ENCODE data around the gene TCF12.
A peak's percentile ranks its signal among the peaks of the same experiment; 100 is the strongest.

The TCF12 gene

DNA sequence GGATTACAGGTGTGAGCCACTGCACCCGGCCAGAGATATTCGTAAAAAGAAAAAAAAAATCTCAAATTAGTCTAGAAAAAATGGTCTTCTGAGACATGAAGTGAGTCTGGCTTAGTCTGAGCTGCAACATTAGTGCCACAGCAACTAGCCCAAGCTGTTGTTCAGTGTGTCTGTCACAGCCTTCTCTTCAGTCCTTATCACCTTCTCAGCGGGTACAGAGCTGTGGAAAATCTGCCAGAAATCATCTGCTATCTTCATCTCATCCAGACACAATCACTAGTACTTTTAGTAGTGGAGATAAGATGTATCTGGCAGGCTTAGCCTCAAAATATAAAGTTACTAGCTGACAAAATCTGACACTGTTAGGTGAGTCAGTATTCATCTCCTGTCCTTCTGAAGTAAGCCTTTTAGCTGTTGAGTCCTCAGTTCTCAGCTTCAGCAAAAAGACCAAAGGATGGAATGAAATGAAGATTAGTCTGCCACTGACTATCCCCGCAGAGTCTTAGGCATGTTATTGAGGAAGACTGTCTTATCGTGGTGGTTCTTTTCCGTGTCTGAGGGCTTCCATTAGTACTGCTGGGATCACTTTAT lies 337.4 kb downstream of the TCF12 start:
- DNase-seq (ENCODE audit: low spot score) = no peak

DNA sequence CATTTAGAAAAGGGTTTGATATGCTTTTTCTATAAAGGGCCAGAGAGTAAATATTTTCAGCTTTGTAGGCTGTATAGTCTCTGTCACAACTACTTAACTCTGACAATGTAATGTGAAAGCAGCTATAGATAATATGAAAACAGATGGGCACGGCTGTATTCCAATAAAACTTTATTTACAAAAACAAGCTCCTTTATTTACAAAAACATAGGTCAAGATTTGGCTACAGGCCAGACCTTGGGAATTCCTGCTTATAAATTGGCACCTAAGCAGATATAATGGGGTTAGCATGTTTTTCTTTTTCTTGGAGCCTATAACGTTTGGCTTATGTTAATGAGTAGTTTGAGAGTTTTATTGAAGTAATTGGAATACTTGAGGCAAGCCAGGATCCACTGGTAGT lies 338.5 kb downstream of the TCF12 start:
- no peak for DNase-seq (ENCODE audit: low spot score)

GRCh38 chr15:57259568-57260040 lies 341.2 kb downstream of the TCF12 start:
- peak; percentile 49 for DNase-seq (ENCODE audit: low spot score)

DNA sequence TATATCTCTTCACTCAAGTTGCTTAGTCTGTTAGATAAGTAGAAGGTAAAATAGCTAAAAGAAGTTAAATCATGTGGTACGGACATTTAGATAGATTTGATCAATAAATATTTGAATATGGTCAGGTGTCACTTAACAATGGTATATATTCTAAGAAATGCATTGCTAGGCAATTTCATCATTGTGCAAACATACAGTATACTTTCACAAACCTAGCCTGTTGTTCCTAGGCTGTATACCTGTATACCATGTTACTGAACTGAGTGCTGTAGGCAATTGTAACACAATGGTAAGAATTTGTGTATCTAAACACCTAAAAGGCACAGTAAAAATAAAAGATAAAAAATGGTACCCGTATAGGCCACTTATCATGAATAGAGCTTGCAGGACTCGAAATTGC lies 345.1 kb downstream of the TCF12 start:
- no peak for DNase-seq (ENCODE audit: low spot score)

GRCh38 chr15:57272771-57273357 lies 354.4 kb downstream of the TCF12 start:
- DNase-seq (ENCODE audit: low spot score) = no peak

- no peak for DNase-seq (ENCODE audit: low spot score)
Observed at GRCh38 chr15:57273402-57273801, 355.0 kb downstream of the TCF12 start.

- DNase-seq (ENCODE audit: low spot score) = no peak
Observed at GRCh38 chr15:57278439-57278838, 360.0 kb downstream of the TCF12 start.

DNA sequence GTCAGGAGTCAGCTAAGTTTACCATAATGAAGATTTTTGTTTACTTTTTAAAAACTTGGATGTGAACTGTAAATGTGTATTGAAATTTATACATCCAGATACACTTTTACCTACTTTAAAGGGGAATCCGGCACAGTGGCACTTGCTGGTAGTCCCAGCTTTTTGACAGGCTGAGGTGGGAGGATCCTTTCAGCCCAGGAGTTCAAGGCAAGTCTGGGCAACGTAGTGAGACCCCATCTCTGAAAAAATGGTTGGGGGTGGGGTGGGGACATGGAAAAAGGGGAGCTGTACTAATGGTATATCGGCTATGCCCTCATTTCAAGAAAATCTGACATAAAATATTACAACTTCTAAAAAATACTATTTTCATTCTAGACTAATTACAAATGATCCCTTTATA lies 362.0 kb downstream of the TCF12 start:
- no peak for DNase-seq (ENCODE audit: low spot score)

DNA sequence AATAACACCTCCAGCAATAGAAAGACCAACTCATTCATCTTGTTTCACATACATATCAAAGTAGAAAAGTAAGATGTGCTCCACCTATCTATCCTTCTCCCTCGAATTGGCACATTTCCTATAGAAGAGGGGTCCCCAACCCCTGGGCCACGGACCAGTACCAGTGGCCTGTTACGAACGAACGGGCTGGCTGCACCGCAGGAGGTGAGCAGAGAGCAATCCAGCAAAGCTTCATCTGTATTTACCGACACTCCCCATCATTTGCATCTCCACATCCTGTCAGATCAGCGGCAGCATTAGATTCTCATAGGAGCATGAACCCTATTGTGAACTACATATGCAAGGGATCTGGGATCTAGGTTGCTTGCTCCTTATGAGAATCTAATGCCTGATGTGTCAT lies 362.9 kb downstream of the TCF12 start:
- no peak for DNase-seq (ENCODE audit: low spot score)

DNA sequence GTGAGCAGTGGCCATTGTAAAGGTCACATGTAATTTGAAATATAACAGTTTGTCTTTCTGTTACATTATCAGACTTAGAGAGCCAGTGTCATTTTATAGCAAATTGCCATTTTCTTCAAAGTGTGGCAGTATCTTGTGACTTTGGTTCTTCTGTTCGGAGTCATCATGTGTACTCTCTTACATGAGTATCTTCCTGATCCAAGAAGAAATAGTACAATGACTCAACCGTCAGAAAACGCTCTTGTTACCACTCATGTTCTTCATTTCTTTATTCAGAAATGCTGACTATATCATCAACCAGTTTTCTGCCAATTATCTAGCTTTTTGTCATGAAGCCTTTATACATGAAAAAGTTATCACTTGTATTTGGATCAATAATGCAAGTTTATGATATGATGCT lies 364.2 kb downstream of the TCF12 start:
- no peak for DNase-seq (ENCODE audit: low spot score)

DNA sequence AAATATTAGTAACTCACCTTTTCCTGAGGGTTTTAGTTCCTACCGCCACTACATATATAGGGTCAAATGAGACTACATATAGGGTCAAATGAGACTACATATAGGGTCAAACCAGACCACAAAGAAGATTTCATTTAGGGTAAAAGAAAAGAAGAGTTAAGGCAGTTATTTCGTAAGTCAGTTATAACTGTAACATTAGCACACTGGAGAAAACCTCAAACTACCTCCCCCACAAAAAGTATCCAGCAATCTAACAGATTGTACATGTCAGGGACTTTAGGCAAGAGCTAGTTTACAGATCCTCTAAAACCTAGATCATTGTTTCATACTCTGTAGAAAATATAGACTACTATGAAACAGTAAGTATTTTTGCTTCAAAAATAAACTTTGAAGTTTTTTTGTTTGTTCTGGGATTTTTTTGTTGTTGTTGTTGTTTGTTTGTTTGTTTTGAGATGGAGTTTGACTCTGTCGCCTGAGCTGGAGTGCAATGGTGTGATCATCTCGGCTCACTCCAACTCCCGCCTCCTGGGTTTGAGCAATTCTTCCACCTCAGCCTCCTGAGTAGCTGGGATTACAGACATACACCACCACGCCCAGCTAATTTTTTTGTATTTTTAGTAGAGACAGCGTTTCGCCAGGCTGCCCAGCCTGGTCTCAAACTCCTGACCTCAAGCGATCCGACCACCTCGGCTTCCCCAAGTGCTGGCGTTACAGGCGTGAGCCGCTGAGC lies 365.5 kb downstream of the TCF12 start:
- DNase-seq (ENCODE audit: low spot score) = no peak

GRCh38 chr15:57284535-57284934 lies 366.1 kb downstream of the TCF12 start:
- DNase-seq (ENCODE audit: low spot score) = no peak

DNA sequence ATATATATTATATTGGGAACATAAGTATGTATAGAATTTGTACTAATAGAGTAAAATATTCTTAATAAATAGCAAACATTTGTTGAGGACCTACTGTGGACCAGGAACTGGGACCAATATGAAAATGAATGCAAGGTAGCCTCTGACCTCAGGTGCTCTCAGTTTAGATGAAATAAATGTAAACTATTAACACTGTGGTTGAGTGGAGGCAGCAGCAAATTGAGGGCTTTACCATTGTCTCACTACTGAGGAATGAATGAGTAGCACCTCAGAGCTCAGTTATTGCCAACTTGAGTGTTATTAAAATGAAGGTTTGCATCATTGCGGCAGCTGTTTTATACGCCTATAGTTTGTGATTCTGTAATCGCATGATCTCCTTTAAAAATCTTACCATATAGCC lies 366.9 kb downstream of the TCF12 start:
- DNase-seq (ENCODE audit: low spot score) = no peak

GRCh38 chr15:57286446-57287122 lies 368.1 kb downstream of the TCF12 start:
- no peak for DNase-seq (ENCODE audit: low spot score)

GRCh38 chr15:57287123-57287521 lies 368.7 kb downstream of the TCF12 start:
- no peak for DNase-seq (ENCODE audit: low spot score)

GRCh38 chr15:57288926-57289580 lies 370.6 kb downstream of the TCF12 start:
- DNase-seq (ENCODE audit: low spot score) = no peak

- DNase-seq (ENCODE audit: low spot score) = no peak
Observed at GRCh38 chr15:57290187-57290586, 371.7 kb downstream of the TCF12 start.

DNA sequence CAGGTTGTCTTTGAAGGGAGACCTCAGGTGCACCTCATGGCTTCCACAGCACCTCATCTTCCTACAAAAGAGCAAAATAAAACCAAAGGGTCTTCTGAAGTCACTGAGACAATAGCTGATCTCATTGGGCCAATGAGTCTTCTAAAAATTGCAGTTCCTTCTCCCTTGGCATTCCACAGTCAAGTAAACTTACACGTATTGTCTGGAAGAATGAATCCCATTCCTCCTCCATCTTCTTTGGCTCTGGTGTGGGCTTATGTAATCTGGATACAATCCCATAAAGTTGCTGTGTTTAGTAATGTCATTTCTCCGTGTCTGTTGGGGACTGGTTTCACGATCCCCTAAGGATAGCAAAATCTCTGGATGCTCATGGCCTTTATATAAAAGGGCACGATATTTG lies 372.4 kb downstream of the TCF12 start:
- DNase-seq (ENCODE audit: low spot score) = no peak

GRCh38 chr15:57296473-57297162 lies 378.2 kb downstream of the TCF12 start:
- DNase-seq (ENCODE audit: low spot score) = no peak

GRCh38 chr15:57297163-57297593 lies 378.7 kb downstream of the TCF12 start:
- no peak for DNase-seq (ENCODE audit: low spot score)

DNA sequence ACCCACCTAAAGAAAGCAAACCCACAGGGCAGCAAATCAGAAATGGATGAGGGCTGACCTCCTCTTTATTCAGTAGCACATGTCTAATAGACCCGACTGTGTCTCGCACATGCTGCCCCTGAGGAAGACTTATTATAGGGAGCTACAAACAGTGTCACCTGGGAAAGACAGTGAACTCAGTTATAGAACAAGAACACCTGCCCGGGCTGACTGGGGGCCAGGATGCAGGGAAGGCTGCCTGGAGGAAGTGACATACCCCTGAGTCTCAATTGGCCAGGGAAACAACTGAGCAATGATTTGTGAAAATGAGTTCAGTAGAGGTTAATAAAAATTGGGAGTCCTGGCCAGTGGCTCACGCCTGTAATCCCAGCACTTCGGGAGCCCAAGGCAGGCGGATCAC lies 379.2 kb downstream of the TCF12 start:
- DNase-seq (ENCODE audit: low spot score) = no peak

DNA sequence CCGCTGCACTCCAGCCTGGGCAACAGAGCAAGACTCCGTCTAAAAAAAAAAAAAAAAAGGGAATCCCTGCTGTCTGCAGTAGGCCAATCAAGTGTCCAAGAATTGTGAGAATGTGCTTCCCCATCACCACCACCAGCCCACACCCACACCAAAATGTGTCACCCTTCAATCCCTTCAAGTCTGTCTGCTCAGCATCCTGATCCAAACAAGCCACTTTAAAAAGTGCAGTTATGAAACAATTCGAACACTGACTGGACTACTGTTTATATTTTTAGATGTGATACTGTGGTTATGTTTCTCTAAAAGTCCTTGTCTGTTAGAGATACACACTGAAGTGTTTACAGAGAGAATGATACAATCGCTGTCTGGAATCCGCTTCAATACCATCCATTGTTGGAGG lies 379.8 kb downstream of the TCF12 start:
- DNase-seq (ENCODE audit: low spot score) = no peak
